ENCODE data around the gene FOXJ2. TPM values are rescaled to one million over a fixed set of nuclear protein-coding genes. Genes with fewer than 3 reads are reported as not detected.

The FOXJ2 gene
- total RNA-seq, 1 donor: 8.2 TPM

DNA sequence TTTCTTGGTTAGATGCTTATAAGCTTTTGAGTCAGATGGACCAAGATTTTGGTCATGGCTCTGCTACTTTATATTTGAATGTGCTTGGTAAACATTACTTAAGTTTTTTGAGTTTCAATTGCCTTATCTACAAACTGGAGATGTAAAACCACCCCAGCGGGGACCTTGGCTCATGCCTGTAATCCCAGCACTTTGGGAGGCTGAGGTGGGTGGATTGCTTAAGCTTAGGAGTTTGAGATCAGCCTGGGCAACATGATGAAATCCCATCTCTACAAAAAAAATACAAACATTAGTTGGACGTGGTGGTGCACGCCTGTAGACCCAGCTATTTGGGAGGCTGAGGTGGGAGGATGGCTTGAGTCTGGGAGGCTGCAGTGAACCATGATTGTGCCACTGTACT lies 60.8 kb downstream of the FOXJ2 start:
- DNase-seq (ENCODE audit: low read depth): no peak
- no peak overlapping the region for H3K4me3 ChIP-seq (ENCODE audit: low read depth, low read length)
- TF ChIP-seq, protein P1, sequence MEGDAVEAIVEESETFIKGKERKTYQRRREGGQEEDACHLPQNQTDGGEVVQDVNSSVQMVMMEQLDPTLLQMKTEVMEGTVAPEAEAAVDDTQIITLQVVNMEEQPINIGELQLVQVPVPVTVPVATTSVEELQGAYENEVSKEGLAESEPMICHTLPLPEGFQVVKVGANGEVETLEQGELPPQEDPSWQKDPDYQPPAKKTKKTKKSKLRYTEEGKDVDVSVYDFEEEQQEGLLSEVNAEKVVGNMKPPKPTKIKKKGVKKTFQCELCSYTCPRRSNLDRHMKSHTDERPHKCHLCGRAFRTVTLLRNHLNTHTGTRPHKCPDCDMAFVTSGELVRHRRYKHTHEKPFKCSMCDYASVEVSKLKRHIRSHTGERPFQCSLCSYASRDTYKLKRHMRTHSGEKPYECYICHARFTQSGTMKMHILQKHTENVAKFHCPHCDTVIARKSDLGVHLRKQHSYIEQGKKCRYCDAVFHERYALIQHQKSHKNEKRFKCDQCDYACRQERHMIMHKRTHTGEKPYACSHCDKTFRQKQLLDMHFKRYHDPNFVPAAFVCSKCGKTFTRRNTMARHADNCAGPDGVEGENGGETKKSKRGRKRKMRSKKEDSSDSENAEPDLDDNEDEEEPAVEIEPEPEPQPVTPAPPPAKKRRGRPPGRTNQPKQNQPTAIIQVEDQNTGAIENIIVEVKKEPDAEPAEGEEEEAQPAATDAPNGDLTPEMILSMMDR (IDR thresholded peaks at IDR 0.05; ENCODE audit: insufficient read depth, low read depth, low read length): no peak

DNA sequence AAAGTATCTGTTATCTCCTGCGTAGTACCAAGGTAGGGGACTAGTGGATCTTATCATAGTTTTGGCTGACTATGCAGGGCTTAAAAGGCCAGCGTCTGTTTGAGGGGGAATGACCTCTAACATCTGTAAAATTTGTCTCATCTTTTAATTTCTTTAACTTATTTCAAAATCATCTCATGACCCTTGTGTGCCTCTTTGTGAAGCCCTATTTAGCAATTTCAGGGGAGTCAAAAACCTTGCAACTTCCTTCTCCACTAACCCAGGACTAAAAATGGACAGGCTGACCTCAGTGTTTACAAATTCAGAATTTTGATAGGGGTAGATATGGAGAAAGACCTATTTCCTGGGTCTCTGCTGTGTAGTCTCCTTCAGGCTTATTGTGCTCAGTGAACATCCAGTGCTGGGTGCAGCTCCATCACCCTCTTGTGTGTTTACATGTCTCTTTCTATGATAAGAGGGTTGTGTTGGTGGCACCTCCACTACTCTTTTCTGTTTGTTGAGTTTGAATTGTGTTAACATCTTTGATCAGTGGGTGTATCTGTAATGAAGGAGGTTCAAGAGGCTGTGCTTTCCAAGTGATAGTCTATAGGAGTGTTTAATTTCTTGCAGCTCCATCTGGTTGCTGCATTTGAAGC lies 63.9 kb downstream of the FOXJ2 start:
- no peak for DNase-seq (ENCODE audit: low read depth)
- TF ChIP-seq, protein P1 (IDR thresholded peaks at IDR 0.05; ENCODE audit: insufficient read depth, low read depth, low read length): no peak
- H3K4me3 ChIP-seq (ENCODE audit: low read depth, low read length): no peak overlapping the region

DNA sequence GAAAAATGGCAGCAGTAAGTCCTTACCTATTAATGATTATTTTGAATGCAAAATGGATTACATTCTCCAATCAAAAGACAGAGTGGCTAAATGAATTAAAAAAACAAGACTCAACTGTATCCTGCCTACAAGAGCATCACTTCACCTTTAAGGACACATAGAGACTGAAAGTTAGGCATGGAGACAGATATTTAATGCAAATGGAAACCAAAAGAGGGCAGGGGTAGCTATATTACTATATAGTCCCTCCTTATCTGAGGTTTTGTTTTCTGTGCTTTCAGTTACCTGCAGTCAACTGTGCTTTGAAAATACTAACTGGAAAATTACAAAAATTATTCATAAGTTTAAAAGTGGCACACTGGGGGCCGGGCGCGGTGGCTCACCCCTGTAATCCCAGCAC lies 66.7 kb downstream of the FOXJ2 start:
- no peak for DNase-seq (ENCODE audit: low read depth)
- H3K4me3 ChIP-seq (ENCODE audit: low read depth, low read length): no peak overlapping the region
- TF ChIP-seq, protein P1 (IDR thresholded peaks at IDR 0.05; ENCODE audit: insufficient read depth, low read depth, low read length): no peak

Other genes starting within 250 kb of the FOXJ2 start
- gene NANOG, start 243.3 kb upstream of the FOXJ2 start, total RNA-seq: not detected in 2 replicates
- under 0.01 and 0.32 TPM in 2 replicates for gene SLC2A14, start 159.8 kb upstream of the FOXJ2 start, total RNA-seq
- gene SLC2A3, start 96.5 kb upstream of the FOXJ2 start, total RNA-seq: 65.4 and 91.5 TPM in 2 replicates
- under 0.01 TPM in 2 replicates for gene C3AR1, start 33.6 kb downstream of the FOXJ2 start, total RNA-seq
- 45.1 and 76.4 TPM in 2 replicates for gene NECAP1, start 49.6 kb downstream of the FOXJ2 start, total RNA-seq
- gene CLEC4A, start 90.9 kb downstream of the FOXJ2 start, total RNA-seq: under 0.01 and 0.32 TPM in 2 replicates
- not detected in 2 replicates for gene ZNF705A, start 124.3 kb downstream of the FOXJ2 start, total RNA-seq
- under 0.01 TPM in 1 of 2 replicates, not detected in the other for gene FAM90A1, start 194.9 kb downstream of the FOXJ2 start, total RNA-seq